GM21529 (cell line): Measurements from ENCODE around the gene IGFBP2.

Experiments
- ATAC-seq: cut with Tn5 transposase; IDR thresholded peaks from one replicate; pipeline ENCODE4 v1.9.1; 2021; ENCODE audit not compliant: unreplicated experiment

Gene IGFBP2

GRCh38 chr2:216700088-216700567 is 66.9 kb downstream of the IGFBP2 start:
- ATAC-seq = no peak

GRCh38 chr2:216700781-216701180 is 67.6 kb downstream of the IGFBP2 start:
- no peak for ATAC-seq

- ATAC-seq = no peak
Measured at GRCh38 chr2:216701544-216701943, 68.3 kb downstream of the IGFBP2 start.

- no peak for ATAC-seq
Measured at GRCh38 chr2:216702756-216703155, 69.5 kb downstream of the IGFBP2 start.

GRCh38 chr2:216710551-216711301 is 77.5 kb downstream of the IGFBP2 start:
- no peak for ATAC-seq

GRCh38 chr2:216711348-216711747 is 78.1 kb downstream of the IGFBP2 start:
- ATAC-seq = no peak

- ATAC-seq = no peak
Measured at GRCh38 chr2:216713691-216714336, 80.6 kb downstream of the IGFBP2 start.
